Esophagus mucosa (tissue), 1 donor: ENCODE measurements around the gene ST8SIA5. TPM values are rescaled to one million over a fixed set of nuclear protein-coding genes. Genes with fewer than 3 reads are reported as not detected.

Experiments used
- ATAC-seq: fragments of 200-7000 bp; cut with Tn5 transposase; one replicate; pipeline ENCODE4 v1.9.1; 2020
- total RNA-seq: library from RNA; stranded (reverse); gene quantifications from one replicate; pipeline ENCODE4 v1.2.4, GENCODE V29; 2023
- donor health status: DM: yes; HTN: yes; CAD: no.

The ST8SIA5 gene
- total RNA-seq, 1 donor from 2014 or later, result not detected

GRCh38 chr18:46668135-46668534 lies 88.7 kb downstream of the ST8SIA5 start:
- ATAC-seq, result no peak

- no peak for ATAC-seq
Observed at GRCh38 chr18:46663539-46663938, 93.3 kb downstream of the ST8SIA5 start.

DNA sequence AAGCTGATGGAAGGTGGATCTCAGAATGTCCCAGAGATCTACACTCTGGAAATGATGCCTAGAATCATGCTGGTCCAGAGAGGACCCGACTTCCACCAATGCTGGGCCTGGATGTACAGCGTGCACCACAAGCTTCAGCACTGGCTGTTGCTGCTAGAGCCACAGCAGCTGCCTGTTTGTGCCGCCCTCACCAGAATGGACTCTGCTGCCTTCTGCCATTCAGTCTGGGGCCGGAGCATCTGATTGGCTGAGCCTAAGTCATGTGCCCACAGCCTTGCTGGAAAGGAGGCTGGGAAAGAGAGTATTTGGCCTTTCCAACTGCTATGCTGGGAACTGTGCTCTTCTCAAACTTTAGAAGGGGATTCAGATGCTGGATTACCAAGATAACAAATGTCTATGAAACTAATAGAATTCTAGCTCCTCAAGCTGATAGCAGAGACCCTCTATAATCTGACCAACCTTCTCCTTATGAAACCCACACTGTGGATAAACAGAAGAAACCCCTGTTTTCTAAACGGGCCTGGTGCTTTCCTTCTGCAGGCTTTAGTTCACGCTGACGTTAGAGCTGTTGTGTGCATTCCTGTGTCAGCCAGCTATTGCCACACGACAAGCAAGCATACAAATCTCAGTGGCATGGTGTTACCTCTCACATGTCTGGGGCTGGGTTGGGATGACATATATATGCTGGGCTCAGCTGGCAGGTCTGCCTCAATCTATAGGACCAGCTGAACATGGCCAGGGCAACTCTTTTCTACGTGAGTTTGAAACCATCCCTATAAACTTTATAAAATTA lies 95.7 kb downstream of the ST8SIA5 start:
- ATAC-seq, result no peak

- ATAC-seq, result no peak
Observed at GRCh38 chr18:46659484-46659883, 97.4 kb downstream of the ST8SIA5 start.

DNA sequence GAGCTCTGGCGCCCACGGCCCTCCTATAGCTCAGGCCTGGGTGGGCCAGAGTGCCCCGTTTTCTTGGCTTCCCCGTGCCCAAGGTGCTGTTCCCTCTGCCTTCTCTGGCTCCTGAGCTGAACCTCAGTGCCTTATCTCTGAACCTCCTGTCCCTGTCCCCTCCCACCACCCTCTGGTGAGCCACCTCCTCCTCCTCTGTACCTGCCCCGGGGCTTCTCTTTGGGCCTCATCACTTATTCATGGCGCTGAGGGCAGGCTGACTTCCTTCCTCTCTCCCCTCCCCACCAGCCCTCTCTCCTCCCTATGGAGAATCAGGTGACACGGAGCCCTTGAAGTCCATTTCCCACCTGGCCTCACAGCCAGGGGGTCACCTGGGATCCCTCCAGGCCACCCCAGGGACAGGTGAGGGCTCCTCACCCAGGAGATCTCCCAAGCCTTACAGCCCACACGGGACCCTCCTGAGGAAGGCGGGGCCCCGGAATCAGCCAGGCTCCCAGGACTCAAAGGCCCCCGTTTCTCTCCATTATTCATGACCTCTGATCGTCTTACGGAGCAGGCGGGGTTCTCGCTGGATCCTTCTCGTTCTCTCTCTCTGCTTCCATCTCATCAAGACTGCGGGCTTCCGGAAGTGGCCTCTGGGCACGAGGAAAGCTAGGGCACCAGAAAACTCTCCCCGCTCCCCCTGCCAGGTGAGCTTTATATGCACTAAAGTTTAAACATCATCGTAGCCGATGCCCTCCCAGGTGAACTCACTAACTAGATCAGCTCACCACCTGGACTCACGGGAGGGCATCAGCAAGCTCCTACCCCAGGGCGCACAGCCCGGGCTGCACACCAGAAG lies 99.5 kb downstream of the ST8SIA5 start, which contains the start of gene LOXHD1:
Gene LOXHD1 (minus strand): TSS at position 106 of the 841 bp plus-strand sequence. CDS start 187 bp downstream, outside the sequence.
- no peak for ATAC-seq

DNA sequence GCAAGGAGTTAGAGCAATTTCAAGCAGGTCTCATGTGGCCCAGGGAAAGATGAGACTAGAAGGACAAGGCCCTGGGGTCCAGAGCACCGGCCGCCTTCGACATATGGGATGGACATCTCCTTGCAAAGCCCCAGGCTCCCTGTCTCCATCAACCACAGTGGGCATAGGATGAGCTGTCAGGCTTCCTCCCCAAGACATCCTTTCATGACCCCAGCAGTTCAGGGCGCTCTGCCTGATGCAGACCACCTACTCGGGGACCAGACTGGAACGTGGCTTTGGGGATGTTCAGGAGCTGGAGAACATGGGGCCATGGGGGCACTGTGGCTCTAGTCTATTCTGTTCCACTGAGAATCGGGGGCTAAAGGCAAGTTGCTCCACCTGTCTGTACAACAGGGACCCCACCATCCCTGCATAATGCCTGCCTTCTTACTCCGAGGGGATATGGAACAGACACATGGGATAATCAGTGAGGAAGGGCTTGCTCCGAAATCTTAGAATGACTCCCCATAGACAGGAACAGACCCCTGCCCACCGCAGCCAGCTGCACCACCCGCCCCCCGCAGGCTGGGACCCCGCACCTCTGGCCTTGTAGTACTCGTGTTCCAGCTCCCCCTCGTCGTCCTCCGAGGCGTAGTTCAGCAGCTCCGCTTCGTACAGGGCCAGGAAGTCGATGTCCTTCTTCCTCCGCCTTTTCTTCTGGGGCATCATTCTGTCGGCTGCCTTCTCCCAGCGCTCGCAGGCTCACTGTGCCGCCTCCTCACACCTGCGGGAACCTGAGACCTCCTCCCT lies 100.3 kb downstream of the ST8SIA5 start:
- no peak for ATAC-seq

DNA sequence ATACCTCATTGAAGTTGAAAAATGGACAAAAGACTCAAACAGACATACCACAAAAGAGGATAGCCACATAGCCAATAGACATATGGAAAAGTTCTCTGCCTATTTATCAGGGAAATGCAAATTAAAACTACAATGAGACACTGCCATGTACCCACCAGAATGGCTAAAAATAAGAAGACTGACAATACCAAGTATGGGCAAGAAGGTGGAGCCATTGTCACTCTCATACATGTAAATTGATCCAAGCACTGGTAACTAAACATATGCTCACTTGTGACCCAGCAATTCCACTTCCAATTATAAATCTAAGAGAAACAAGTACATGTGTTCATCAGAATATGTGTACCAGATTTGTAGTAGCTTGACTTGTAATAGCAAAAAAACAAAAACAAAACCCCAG lies 104.5 kb downstream of the ST8SIA5 start:
- ATAC-seq, result no peak

DNA sequence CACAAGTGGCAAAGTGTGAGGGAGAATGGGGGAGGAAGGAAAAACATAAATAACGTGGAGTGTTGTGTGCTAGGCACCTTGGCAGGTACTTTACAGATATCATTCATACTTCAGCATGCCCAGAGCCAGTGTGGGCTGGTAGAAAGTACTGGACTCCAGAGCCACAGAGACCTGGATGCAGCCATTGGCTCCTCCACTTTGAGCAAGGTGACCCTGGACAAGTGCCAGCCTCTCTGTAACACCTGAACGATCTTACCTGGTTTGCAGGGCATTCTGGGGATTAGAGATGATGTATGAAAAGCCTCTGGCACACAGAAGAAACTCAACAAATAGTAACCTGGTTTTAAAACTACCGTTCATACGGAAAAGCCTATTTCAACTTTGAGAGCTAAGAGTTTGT lies 106.2 kb downstream of the ST8SIA5 start:
- no peak for ATAC-seq

DNA sequence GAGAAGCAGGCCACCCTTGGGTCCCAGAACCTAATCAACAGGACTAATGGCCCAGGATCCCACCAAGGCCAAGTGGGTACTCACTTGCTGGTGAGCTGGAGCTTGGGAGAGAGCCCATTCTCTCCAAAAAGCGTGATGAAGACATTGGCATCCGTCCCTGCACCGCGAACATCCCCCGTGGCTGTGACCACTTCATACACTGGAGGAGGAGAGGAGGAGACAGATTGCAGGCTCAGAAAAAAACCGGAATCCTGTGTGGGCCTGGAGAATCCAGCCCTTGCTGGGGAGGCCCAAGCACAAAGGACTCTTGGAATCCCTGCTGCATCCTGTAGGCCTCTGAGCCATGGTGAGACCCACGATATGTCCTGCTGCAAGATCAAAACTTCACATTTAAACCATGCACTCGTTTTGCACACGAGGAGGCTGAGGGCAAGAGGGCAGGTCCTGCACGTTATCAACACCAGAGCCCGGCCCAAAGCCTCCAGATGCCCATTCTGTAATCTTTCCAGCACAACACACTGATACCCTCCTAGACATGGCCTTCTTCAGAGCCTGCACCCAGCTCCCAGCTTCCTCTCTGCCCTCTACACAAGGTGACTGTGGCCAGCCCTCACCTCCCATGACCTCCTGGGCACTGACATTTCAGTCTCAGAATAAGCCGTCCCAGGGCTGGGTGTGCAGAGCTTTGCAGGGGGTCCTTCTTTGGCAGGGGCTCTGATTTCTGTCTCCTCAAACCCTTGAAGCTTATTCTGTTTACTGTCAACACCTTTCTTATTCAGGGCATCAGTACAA lies 107.6 kb downstream of the ST8SIA5 start:
- no peak for ATAC-seq

DNA sequence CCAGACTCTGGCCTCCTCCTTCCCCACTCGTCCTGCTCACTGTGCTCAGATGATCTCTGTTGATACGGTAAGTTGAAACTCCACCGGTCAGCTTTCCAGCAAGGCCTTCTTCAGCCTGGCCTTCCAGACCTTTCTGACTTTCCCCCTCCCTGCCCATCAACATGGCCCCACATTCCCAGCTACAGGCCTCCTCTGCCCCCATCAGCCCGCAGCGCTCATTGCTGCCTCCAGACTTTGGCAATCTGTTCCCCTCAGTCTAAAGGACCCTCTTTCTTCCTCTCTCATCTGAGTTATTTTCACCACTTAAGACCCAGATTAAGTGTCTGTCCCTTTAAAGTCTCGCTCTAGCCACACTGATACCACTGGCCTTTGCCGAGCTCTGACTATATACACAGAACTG lies 110.4 kb downstream of the ST8SIA5 start:
- ATAC-seq, result no peak

DNA sequence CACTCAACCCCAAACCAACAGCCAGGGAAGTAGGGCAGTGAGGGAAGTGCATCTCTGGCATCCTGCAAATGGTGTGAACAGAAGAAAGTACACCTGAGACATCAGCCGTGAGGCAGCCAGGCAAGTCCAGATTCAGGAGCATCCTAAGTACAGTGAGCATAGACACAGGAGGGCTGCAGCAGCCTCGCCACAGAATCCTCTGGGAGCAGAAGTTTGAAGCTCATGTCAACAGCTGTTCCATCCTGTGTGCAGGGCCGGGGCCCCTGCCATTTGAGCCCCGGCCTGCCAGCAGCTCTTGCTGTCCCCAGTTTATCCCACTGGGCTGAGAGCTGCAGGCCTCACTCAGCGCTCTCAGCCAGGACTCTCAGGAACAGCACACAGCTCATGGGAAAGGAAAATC lies 114.3 kb downstream of the ST8SIA5 start:
- no peak for ATAC-seq

DNA sequence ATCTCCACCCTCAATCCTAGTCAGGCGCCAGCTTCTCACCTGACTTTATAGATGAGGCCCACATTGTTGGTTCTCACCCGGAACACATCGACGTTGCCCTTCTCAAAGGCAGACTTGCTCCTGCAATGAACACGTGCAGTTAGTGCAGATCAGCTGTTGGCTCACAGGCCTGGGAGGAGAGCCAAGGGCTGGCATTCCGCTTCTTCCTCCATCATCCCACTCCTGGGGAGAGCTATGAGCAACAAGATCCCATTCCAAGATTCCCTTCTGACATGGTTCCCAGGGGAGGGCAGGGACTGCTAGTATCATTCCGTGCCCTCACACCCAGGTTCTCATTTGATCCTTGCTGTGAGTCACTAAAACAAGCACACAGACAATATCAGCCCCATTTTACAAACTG lies 114.9 kb downstream of the ST8SIA5 start:
- no peak for ATAC-seq

GRCh38 chr18:46639386-46639785 lies 117.5 kb downstream of the ST8SIA5 start:
- no peak for ATAC-seq

- ATAC-seq, result no peak
Observed at GRCh38 chr18:46636040-46636630, 120.7 kb downstream of the ST8SIA5 start.

DNA sequence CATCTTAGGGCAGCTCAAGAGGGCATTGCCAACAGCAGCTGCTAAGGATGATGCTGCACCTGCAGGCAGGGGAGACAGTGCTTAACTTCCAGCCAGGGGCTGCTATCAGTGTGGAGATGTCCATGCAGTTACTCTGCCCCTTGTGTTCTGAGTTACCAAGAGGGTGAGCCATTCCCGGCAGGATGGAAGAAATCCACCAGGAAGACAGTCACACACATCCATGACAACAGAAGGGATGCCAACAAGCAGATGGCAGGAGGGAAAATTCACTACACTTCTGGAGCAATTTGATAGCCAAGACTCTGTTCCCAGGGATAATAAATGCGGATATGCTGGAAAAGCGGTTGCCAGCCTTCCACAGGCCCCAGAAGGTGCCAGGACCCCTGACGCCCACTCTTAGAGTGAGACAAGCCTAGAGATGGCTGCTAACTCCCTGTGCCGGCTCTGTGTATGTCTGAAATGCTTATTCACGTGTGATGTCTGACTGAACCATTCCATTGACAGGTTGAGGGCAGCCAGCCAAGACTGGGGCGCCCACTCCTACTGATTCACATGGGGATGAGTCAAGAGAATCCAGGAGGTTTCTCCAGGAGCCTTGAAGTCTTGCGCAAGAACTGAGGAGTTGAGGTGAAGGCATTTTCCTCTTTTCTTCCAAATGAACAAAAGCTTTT lies 124.3 kb downstream of the ST8SIA5 start:
- peak; percentile 59 for ATAC-seq

DNA sequence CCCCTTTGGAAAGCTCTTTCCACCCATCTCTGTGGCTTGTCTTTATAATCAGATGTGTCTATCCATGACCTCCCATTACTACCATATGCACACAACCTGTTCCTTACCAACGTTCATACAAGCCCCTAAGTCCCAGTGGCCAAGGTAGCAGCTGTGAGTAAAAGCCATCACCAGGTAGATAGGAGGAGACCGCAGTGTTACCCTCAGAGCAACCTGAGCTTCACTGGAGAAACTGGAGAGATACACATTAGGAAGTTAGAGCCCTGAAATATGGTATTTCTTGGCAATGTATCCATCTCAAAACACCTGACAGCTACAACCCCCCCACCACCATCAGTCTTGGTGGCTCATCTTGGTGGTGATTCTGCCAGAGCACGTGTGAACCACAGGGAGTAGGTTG lies 125.9 kb downstream of the ST8SIA5 start:
- ATAC-seq, result no peak

GRCh38 chr18:46630160-46630559 lies 126.7 kb downstream of the ST8SIA5 start:
- ATAC-seq, result no peak

DNA sequence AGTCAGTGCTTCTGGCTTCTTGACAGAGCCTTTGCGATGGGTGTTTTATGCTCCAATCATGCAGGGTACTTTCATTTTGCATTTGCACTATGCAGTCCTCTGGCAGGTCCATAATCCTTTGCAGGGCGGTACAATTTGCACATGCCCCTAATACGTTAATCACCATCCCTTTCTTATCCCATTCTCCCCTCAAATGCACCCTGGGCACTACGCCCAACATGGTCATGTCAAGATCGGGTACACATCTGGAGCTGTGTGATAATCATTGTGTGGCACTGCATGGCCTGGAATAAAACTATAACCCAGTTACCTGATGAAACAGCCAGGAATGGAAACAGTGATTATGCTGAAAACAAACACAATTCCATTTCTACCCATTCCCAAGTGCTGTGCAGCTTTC lies 127.5 kb downstream of the ST8SIA5 start:
- no peak for ATAC-seq

DNA sequence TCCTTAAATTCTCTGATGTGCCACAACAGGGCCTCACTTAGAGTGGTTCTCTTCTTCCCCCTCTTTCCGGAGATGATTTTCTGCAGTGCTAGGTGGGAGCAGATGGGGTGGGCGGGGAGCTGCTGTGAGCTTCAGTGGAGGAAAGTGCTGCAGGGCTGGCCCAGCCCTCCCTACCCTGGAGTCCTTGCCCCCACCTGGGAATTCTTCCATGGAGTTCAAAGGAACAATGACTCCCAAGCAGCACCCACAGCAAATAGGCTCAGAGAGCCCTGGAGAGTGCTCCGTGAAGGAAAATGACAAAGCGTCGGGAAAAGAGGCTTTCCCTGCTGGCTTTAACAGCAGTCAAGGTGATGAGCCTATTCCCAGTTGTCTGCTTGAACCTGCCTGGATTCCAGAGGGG lies 128.6 kb downstream of the ST8SIA5 start:
- ATAC-seq, result no peak

- no peak for ATAC-seq
Observed at GRCh38 chr18:46627136-46627535, 129.7 kb downstream of the ST8SIA5 start.

GRCh38 chr18:46625069-46625468 lies 131.8 kb downstream of the ST8SIA5 start:
- no peak for ATAC-seq
